ENCODE measurements around the gene ADGRV1.
"Not testable (repeated sequence)": the region's sequence is repeated elsewhere in the genome, so short reads cannot be mapped to it uniquely, and the experiment has no call there.

ADGRV1 gene

GRCh38 chr5:90962481-90962880 is 403.9 kb downstream of the ADGRV1 start:
- DNase-seq = no peak

- DNase-seq = no peak
Observed at GRCh38 chr5:90965110-90965685, 406.6 kb downstream of the ADGRV1 start.

GRCh38 chr5:90967443-90967842 is 408.8 kb downstream of the ADGRV1 start:
- no peak for DNase-seq

- no peak for DNase-seq
Observed at GRCh38 chr5:90967851-90968250, 409.3 kb downstream of the ADGRV1 start.

- DNase-seq = no peak
Observed at GRCh38 chr5:90968319-90968718, 409.7 kb downstream of the ADGRV1 start.

GRCh38 chr5:90969945-90970344 is 411.3 kb downstream of the ADGRV1 start:
- DNase-seq = not testable (repeated sequence)

GRCh38 chr5:90981177-90981576 is 422.6 kb downstream of the ADGRV1 start:
- DNase-seq = no peak

- no peak for DNase-seq
Observed at GRCh38 chr5:90981821-90982220, 423.2 kb downstream of the ADGRV1 start.

- DNase-seq = no peak
Observed at GRCh38 chr5:90982576-90982975, 424.0 kb downstream of the ADGRV1 start.

- DNase-seq = no peak
Observed at GRCh38 chr5:90983148-90983547, 424.6 kb downstream of the ADGRV1 start.

GRCh38 chr5:90983711-90984124 is 425.1 kb downstream of the ADGRV1 start:
- DNase-seq = no peak

- DNase-seq = no peak
Observed at GRCh38 chr5:90985341-90985740, 426.7 kb downstream of the ADGRV1 start.

- DNase-seq = no peak
Observed at GRCh38 chr5:90987726-90988125, 429.1 kb downstream of the ADGRV1 start.

GRCh38 chr5:90991201-90991600 is 432.6 kb downstream of the ADGRV1 start:
- no peak for DNase-seq

GRCh38 chr5:90994796-90995195 is 436.2 kb downstream of the ADGRV1 start:
- DNase-seq = no peak

- DNase-seq = no peak
Observed at GRCh38 chr5:90996089-90996488, 437.5 kb downstream of the ADGRV1 start.

GRCh38 chr5:90997082-90997481 is 438.5 kb downstream of the ADGRV1 start:
- DNase-seq = no peak

GRCh38 chr5:91000743-91001142 is 442.1 kb downstream of the ADGRV1 start:
- no peak for DNase-seq

GRCh38 chr5:91006713-91007112 is 448.1 kb downstream of the ADGRV1 start:
- DNase-seq = no peak

GRCh38 chr5:91007251-91007650 is 448.7 kb downstream of the ADGRV1 start:
- no peak for DNase-seq

GRCh38 chr5:91007780-91008402 is 449.3 kb downstream of the ADGRV1 start:
- DNase-seq = no peak

GRCh38 chr5:91010090-91010489 is 451.5 kb downstream of the ADGRV1 start:
- DNase-seq = no peak

- no peak for DNase-seq
Observed at GRCh38 chr5:91011029-91011428, 452.4 kb downstream of the ADGRV1 start.

- not testable (repeated sequence) for DNase-seq
Observed at GRCh38 chr5:91012867-91013266, 454.3 kb downstream of the ADGRV1 start.

GRCh38 chr5:91016322-91016721 is 457.7 kb downstream of the ADGRV1 start:
- no peak for DNase-seq
